HEK293 (cell line): ENCODE results near the gene SPINK4.

Source experiments
- CTCF ChIA-PET: fragments of 350-600 bp; formaldehyde crosslinking; extraction: SDS; loops from one replicate; lab custom pipeline; 2021; ENCODE audit warnings: antibody characterized with exemption; lab: Yijun Ruan, JAX
- POLR2A ChIA-PET: fragments of 300-600 bp; formaldehyde crosslinking; extraction: SDS; loops from one replicate; lab custom pipeline; 2020; ENCODE audit warnings: antibody characterized with exemption, inconsistent platforms; lab: Yijun Ruan, JAX
- H3K27ac ChIP-seq: fragments of 200-500 bp; sonication (Bioruptor generic); 2 replicates; pipeline ENCODE4 v1.5.1; 2014; ENCODE audit warnings: low read depth, low read length, control low read depth, inconsistent platforms; ENCODE audit errors: extremely low read depth
- H3K36me3 ChIP-seq, 2 experiments: fragments of 200-500 bp in 1 of 2; sonication (Bioruptor generic) in 1 of 2; 1 replicate in 1 of 2; 2 replicates in 1 of 2; pipeline ENCODE4 v1.5.1; 2014 to 2017; ENCODE audit warnings: inconsistent platforms in 2 of 2, low read length in 2 of 2; ENCODE audit not compliant: control insufficient read depth in 2 of 2, insufficient read depth in 1 of 2
- H3K4me1 ChIP-seq: fragments of 200-500 bp; sonication (Bioruptor generic); 2 replicates; pipeline ENCODE4 v1.5.1; 2014; ENCODE audit warnings: mild to moderate bottlenecking, low read length, inconsistent platforms; ENCODE audit not compliant: control insufficient read depth, insufficient read depth
- H3K4me3 ChIP-seq: 2 replicates; pipeline ENCODE4 v1.5.1; 2011; ENCODE audit warnings: low read depth, mild to moderate bottlenecking, control low read depth, low read length, moderate library complexity
- H3K9me3 ChIP-seq: fragments of 200-500 bp; sonication (Bioruptor generic); 2 replicates; pipeline ENCODE4 v1.5.1; 2014; ENCODE audit warnings: low read depth, low read length, inconsistent platforms; ENCODE audit not compliant: control insufficient read depth, insufficient read depth
- IKZF3 ChIP-seq: fragments of 450-650 bp; IDR thresholded peaks from 2 replicates; pipeline ENCODE4 v1.5.0; 2018; ENCODE audit warnings: missing biosample characterization, mild to moderate bottlenecking, missing genetic modification characterization, moderate library complexity
- ZBTB17 ChIP-seq: fragments of 450-650 bp; formaldehyde crosslinking; IDR thresholded peaks from 2 replicates; pipeline ENCODE4 v1.5.1; 2016; ENCODE audit warnings: missing biosample characterization, missing genetic modification characterization
- ZBTB20 ChIP-seq: fragments of 450-650 bp; formaldehyde crosslinking; IDR thresholded peaks from 2 replicates; pipeline ENCODE4 v1.5.1; 2016; ENCODE audit warnings: missing biosample characterization, missing genetic modification characterization
- ZBTB48 ChIP-seq: fragments of 450-650 bp; formaldehyde crosslinking; IDR thresholded peaks from 2 replicates; pipeline ENCODE4 v1.5.1; 2016; ENCODE audit warnings: missing biosample characterization, missing genetic modification characterization
- ZBTB7A ChIP-seq: fragments of 450-650 bp; formaldehyde crosslinking; IDR thresholded peaks from 2 replicates; pipeline ENCODE4 v1.5.1; 2016; ENCODE audit warnings: low read depth, missing biosample characterization, missing genetic modification characterization
- ZNF112 ChIP-seq: fragments of 450-650 bp; formaldehyde crosslinking; IDR thresholded peaks from 2 replicates; pipeline ENCODE4 v1.5.0; 2017; ENCODE audit warnings: missing biosample characterization, missing genetic modification characterization
- ZNF335 ChIP-seq: fragments of 450-650 bp; formaldehyde crosslinking; conservative IDR thresholded peaks from 2 replicates; pipeline ENCODE4 v1.5.1; 2016; ENCODE audit warnings: missing biosample characterization, missing genetic modification characterization
- ZNF350 ChIP-seq: fragments of 450-650 bp; formaldehyde crosslinking; IDR thresholded peaks from 2 replicates; pipeline ENCODE4 v1.5.0; 2017; ENCODE audit warnings: missing biosample characterization, mild to moderate bottlenecking, missing genetic modification characterization
- ZNF510 ChIP-seq: fragments of 450-650 bp; formaldehyde crosslinking; IDR thresholded peaks from 2 replicates; pipeline ENCODE4 v1.5.1; 2018; ENCODE audit warnings: mild to moderate bottlenecking, missing genetic modification characterization, missing biosample characterization; ENCODE audit not compliant: insufficient replicate concordance
- ZNF558 ChIP-seq: fragments of 450-650 bp; formaldehyde crosslinking; IDR thresholded peaks from 2 replicates; pipeline ENCODE4 v1.5.1; 2016; ENCODE audit warnings: missing biosample characterization, missing genetic modification characterization
- ZNF670 ChIP-seq: fragments of 450-650 bp; formaldehyde crosslinking; IDR thresholded peaks from 2 replicates; pipeline ENCODE4 v1.5.1; 2016; ENCODE audit warnings: missing biosample characterization, missing genetic modification characterization, low read depth
- ZNF747 ChIP-seq: fragments of 450-650 bp; formaldehyde crosslinking; IDR thresholded peaks from 2 replicates; pipeline ENCODE4 v1.5.1; 2016; ENCODE audit warnings: missing biosample characterization, missing genetic modification characterization
- ZNF76 ChIP-seq: fragments of 450-650 bp; formaldehyde crosslinking; IDR thresholded peaks from 2 replicates; pipeline ENCODE4; 2016; ENCODE audit warnings: low read depth, missing biosample characterization, missing genetic modification characterization, borderline replicate concordance
- ZSCAN23 ChIP-seq: fragments of 450-650 bp; formaldehyde crosslinking; IDR thresholded peaks from 2 replicates; pipeline ENCODE4 v1.5.1; 2016; ENCODE audit warnings: missing biosample characterization, missing genetic modification characterization
- ZXDB ChIP-seq: fragments of 450-650 bp; formaldehyde crosslinking; IDR thresholded peaks from 2 replicates; pipeline ENCODE4 v1.5.1; 2016; ENCODE audit warnings: missing biosample characterization, missing genetic modification characterization
- TF ChIP-seq, protein P1 (sequence below): fragments of 450-650 bp; formaldehyde crosslinking; IDR thresholded peaks from 2 replicates; pipeline ENCODE4 v1.5.1; 2016; ENCODE audit warnings: missing biosample characterization, missing genetic modification characterization, borderline replicate concordance
- TF ChIP-seq, protein P2 (sequence below): fragments of 450-650 bp; formaldehyde crosslinking; IDR thresholded peaks from 2 replicates; pipeline ENCODE4 v1.5.1; 2016; ENCODE audit warnings: missing biosample characterization, missing genetic modification characterization
- TF ChIP-seq, protein P3 (sequence below): sonication (generic); formaldehyde crosslinking; IDR thresholded peaks from 2 replicates; pipeline ENCODE4 v1.8.1; 2022; ENCODE audit warnings: mild to moderate bottlenecking, moderate library complexity, missing genetic modification reagents
- TF ChIP-seq, protein P4 (sequence below): fragments of 450-650 bp; formaldehyde crosslinking; conservative IDR thresholded peaks from 2 replicates; pipeline ENCODE4 v1.5.1; 2016; ENCODE audit warnings: low read depth, missing biosample characterization, missing genetic modification characterization
- TF ChIP-seq, protein P5 (sequence below): fragments of 450-650 bp; formaldehyde crosslinking; IDR thresholded peaks from 2 replicates; pipeline ENCODE4 v1.5.1; 2016; ENCODE audit warnings: missing biosample characterization, missing genetic modification characterization

Gene SPINK4

DNA sequence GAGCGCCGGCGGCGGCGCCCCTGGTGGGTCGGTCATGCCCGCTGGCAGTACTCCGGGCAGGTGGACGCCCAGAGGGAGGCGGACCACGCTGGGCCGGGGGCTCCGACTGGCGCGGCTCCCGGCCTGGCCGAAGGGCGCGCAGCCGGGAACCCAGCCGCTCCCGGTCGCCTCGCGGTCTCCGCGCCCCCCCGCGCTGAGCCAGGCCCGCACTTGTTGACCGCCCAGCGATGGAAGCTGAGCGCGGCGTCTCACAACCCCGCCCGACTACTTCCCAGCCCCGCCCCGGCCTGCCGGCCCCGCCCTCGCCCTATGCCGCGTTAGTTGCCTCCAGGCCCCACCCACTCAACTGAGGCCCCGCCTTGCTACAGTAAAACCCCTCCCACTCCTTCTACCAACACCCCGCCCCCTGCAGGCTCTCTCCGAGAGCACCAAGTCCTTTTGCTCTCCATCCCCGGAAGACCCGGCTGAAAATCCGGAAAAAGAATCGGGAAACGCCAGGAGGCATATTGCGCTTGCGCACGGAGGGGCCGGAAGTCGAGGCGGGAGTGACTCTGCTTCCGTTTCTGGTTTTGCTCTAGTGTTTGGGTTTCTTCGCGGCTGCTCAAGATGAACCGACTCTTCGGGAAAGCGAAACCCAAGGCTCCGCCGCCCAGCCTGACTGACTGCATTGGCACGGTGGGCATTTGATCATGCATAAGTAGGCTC lies 24.7 kb downstream of the SPINK4 start, which contains the start of the genes BAG1 and CHMP5 (continued):
- TF ChIP-seq ZNF350 (tag by site-specific recombination) (no peak), IKZF3 (tag by site-specific recombination) (peak; percentile 99), ZNF747 (tag by site-specific recombination) (no peak)
- TF ChIP-seq, protein P1, sequence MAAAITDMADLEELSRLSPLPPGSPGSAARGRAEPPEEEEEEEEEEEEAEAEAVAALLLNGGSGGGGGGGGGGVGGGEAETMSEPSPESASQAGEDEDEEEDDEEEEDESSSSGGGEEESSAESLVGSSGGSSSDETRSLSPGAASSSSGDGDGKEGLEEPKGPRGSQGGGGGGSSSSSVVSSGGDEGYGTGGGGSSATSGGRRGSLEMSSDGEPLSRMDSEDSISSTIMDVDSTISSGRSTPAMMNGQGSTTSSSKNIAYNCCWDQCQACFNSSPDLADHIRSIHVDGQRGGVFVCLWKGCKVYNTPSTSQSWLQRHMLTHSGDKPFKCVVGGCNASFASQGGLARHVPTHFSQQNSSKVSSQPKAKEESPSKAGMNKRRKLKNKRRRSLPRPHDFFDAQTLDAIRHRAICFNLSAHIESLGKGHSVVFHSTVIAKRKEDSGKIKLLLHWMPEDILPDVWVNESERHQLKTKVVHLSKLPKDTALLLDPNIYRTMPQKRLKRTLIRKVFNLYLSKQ (tag by site-specific recombination): no peak

DNA sequence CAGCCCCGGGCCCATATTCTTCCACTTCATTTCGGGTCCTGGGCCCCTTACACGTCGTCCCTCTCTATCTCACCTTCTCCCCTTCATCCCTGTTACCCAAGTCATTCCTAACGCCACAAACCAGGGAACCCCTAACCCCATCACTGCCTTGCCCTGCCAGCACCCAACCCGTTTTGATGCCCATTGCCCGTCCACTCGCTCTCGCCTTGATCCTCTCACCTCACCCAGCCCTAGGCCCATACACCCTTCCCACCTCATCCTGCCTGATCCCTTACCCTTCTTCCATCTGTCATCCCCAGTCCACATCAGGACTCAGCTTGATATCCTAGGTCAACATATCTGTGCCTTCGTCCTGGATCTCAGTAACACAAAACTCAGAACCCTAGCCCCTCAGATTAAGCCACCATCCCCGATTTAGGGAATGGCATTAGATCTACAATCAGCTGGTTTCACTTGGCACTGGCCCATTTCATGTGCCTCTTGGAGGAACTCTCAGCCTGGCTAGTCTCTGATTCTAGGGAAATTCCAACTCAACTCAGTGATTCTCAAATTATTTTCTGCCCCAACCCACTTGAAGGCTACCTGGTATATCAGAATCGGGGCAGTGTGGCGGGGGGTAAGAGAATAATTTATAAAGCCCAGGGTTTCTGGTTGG lies 25.4 kb downstream of the SPINK4 start:
- ChIA-PET POLR2A (interaction anchor here (1.1 kb wide), 1 partner anchor 25 kb away, joined by 7 read pairs; the partner anchor contains the start of gene NFX1), CTCF (no interaction called here)
- Histone ChIP-seq H3K4me3 (peak overlapping the region; percentile 55), H3K36me3 (peaks cover 11 to 62% of the 10 kb centered on the region in 2 experiments), H3K9me3 (no peaks in the 10 kb centered on the region), H3K4me1 (peaks cover 3% of the 10 kb centered on the region; the same call in 1 of the 2 replicates), H3K27ac (peak overlapping the region; percentile 42; the same call in 1 of the 2 replicates)
- TF ChIP-seq ZBTB7A (0 out of 2 replicates have a peak, but pooled peaks have one; percentile 33), ZNF558 (tag by site-specific recombination) (no peak), ZNF335 (tag by site-specific recombination) (peak; percentile 36; the same call in 1 of the 2 replicates), ZBTB20 (tag by site-specific recombination) (peak; percentile 54), ZNF112 (no peak), ZNF76 (tag by site-specific recombination) (no peak), ZBTB17 (tag by site-specific recombination) (peak; percentile 86), ZSCAN23 (tag by site-specific recombination) (no peak), ZBTB48 (tag by site-specific recombination) (peak; percentile 82), ZNF510 (tag by site-specific recombination) (no peak), ZNF670 (tag by site-specific recombination) (no peak), ZXDB (tag by site-specific recombination) (no peak)
- TF ChIP-seq, protein P2, sequence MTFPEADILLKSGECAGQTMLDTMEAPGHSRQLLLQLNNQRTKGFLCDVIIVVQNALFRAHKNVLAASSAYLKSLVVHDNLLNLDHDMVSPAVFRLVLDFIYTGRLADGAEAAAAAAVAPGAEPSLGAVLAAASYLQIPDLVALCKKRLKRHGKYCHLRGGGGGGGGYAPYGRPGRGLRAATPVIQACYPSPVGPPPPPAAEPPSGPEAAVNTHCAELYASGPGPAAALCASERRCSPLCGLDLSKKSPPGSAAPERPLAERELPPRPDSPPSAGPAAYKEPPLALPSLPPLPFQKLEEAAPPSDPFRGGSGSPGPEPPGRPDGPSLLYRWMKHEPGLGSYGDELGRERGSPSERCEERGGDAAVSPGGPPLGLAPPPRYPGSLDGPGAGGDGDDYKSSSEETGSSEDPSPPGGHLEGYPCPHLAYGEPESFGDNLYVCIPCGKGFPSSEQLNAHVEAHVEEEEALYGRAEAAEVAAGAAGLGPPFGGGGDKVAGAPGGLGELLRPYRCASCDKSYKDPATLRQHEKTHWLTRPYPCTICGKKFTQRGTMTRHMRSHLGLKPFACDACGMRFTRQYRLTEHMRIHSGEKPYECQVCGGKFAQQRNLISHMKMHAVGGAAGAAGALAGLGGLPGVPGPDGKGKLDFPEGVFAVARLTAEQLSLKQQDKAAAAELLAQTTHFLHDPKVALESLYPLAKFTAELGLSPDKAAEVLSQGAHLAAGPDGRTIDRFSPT (tag by site-specific recombination): no peak
- TF ChIP-seq, protein P3, sequence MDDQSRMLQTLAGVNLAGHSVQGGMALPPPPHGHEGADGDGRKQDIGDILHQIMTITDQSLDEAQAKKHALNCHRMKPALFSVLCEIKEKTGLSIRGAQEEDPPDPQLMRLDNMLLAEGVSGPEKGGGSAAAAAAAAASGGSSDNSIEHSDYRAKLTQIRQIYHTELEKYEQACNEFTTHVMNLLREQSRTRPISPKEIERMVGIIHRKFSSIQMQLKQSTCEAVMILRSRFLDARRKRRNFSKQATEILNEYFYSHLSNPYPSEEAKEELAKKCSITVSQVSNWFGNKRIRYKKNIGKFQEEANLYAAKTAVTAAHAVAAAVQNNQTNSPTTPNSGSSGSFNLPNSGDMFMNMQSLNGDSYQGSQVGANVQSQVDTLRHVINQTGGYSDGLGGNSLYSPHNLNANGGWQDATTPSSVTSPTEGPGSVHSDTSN: no peak
- TF ChIP-seq, protein P4, sequence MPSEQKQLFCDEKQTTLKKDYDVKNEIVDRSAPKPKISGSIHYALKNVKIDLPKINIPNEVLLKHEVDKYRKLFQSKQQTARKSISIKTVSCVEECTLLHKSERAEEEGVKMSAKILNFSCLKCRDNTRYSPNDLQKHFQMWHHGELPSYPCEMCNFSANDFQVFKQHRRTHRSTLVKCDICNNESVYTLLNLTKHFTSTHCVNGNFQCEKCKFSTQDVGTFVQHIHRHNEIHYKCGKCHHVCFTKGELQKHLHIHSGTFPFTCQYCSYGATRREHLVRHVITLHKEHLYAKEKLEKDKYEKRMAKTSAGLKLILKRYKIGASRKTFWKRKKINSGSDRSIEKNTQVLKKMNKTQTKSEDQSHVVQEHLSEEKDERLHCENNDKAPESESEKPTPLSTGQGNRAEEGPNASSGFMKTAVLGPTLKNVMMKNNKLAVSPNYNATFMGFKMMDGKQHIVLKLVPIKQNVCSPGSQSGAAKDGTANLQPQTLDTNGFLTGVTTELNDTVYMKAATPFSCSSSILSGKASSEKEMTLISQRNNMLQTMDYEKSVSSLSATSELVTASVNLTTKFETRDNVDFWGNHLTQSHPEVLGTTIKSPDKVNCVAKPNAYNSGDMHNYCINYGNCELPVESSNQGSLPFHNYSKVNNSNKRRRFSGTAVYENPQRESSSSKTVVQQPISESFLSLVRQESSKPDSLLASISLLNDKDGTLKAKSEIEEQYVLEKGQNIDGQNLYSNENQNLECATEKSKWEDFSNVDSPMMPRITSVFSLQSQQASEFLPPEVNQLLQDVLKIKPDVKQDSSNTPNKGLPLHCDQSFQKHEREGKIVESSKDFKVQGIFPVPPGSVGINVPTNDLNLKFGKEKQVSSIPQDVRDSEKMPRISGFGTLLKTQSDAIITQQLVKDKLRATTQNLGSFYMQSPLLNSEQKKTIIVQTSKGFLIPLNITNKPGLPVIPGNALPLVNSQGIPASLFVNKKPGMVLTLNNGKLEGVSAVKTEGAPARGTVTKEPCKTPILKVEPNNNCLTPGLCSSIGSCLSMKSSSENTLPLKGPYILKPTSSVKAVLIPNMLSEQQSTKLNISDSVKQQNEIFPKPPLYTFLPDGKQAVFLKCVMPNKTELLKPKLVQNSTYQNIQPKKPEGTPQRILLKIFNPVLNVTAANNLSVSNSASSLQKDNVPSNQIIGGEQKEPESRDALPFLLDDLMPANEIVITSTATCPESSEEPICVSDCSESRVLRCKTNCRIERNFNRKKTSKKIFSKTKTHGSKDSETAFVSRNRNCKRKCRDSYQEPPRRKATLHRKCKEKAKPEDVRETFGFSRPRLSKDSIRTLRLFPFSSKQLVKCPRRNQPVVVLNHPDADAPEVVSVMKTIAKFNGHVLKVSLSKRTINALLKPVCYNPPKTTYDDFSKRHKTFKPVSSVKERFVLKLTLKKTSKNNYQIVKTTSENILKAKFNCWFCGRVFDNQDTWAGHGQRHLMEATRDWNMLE: peak; percentile 8; the same call in 1 of the 2 replicates
- TF ChIP-seq, protein P5, sequence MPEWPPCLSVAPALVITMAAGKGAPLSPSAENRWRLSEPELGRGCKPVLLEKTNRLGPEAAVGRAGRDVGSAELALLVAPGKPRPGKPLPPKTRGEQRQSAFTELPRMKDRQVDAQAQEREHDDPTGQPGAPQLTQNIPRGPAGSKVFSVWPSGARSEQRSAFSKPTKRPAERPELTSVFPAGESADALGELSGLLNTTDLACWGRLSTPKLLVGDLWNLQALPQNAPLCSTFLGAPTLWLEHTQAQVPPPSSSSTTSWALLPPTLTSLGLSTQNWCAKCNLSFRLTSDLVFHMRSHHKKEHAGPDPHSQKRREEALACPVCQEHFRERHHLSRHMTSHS (tag by site-specific recombination): no peak
